ENCODE results near the gene IFT81.
A peak's percentile ranks its signal among the peaks of the same experiment; 100 is the strongest.

IFT81 gene

DNA sequence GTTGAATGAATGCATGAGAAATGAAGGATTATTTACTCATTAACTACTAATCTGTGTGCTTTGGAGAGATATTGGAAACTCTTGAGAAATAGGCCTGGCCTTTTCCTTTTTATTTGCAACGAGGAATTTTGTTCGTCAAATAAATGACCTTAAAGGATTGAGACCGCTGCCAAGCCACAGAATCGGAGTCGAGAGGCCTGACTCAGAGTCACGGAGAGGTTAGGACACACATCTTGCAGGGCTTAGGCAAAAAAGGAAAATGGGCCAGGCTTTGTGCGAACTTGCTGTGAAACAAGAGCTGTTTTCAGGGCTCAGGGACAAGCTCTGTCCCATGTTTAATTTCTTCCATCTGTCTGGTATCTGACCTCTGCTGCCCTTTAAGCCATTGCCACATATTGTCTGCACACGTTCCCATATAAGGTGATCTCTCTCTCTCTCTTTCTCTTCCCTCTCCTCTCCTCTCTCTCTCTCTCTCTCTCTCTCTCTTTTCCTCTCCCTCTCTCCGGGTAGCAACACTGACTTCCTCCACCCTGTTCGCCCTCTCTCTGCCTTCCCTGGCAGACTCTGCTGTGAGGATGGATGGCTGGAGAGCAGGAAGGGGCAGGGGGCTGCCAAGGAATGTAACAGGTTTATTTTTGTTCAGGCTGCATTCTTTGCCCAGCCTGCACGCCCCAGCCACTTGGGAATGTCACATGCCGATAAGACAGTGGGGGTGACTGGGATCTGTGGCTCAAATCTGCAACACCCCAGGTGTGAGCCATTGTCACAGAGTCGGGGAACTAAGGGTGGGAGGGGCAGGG lies 14.9 kb upstream of the IFT81 start:
- no peak for DNase-seq

DNA sequence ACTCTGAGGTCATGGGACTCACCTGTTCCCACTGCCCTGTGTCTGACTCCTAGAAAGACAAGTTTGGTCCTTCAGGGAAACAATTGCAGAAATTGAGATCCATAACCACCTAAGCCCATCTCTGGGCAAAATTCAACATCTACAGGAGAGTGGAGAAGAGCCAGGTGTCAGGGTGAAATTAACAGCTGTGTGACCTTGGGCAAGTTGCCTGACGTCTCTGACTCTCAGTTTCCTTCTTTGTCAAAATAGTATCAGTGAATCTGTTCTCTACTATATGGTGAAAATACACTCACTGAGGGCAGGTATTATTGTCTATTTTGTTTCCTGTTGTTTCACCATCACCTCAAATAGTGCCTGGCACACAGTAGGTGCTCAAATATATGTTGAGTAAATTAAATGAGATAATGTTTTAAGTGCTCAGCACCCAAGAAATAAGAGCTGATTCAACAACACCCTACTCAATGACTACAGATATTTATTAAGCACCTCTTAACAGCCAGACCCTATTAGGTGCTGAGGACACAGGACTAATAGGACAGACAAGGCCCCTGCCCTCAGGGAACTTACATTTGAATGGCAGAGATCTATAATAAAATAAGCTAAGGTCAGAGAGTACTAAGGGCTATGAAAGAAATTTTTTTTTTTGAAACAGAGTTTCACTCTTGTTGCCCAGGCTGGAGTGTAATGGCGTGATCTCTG lies 14.2 kb upstream of the IFT81 start:
- DNase-seq, result no peak

DNA sequence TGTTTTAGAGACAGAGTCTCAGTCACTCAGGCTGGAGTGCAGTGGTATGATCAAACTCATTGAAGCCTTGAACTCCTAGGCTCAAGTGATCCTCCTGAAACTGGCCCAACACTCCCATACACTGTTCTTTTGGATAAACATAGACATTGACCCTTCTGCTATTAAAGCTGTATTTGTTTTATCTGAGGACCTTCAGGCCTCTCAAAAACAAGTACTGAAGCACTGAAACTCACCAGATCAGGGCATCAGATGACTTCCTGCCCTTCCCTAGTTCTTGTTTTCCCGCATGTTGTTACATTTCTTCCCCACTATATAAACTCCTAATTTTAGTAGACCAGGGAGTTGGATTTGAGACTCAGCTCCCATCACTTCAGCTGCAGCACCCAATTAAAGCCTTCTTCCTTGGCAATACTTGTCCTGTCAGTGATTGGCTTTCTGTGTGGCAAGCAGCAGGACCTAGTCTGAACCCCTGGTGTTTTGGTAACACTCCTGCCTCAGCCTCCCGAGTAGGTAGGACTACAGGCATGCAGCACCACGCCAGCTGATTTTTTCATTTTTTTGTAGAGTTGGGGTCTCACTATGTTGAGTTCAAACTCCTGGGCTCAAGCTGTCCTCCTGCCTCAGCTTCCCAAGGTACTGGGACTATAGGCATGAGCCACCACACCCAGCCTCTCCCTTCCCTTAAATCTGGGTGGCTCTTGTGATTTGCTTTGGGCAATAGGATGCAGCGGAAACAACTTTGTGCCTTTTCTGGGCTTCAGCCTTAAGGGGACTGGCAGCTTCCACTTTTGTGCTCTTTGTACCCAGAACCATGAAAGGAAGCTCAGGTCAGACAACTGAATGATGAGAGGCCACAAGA lies 12.5 kb upstream of the IFT81 start:
- no peak for DNase-seq

DNA sequence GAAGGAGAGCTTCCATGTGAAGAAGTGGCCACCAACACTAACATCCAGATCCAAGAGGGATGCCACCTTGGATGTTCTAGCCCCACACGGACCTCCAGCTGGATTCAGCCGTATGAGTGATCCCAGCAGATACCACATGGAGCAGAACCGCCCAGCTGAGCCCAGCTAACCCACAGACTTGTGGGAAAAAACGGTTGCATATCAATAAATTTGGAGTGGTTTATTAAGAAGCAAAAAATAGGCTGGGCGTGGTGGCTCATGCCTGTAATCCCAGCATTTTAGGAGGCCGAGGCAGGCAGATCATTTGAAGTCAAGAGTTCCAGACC lies 11.9 kb upstream of the IFT81 start:
- no peak for DNase-seq

DNA sequence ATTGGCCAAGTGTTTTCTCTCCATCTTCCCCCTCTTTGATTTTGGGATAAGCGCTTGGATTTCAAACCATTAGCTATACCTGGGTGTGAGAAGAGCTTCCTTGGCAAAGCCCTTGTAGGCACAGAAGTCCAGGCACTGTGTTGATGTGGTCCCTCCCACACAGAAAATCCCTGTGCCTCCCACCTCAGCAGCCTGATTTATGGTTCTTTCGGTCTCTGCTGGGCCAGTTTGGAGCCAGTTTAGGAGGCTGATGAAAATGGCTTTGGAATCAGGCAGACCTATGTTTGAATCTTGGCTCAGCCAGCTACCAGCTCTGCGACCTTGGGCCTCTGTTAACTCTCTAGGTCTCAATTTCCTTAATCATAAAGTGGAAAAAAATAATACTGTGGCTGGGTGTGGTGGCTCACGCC lies 9.6 kb upstream of the IFT81 start:
- DNase-seq, result no peak

DNA sequence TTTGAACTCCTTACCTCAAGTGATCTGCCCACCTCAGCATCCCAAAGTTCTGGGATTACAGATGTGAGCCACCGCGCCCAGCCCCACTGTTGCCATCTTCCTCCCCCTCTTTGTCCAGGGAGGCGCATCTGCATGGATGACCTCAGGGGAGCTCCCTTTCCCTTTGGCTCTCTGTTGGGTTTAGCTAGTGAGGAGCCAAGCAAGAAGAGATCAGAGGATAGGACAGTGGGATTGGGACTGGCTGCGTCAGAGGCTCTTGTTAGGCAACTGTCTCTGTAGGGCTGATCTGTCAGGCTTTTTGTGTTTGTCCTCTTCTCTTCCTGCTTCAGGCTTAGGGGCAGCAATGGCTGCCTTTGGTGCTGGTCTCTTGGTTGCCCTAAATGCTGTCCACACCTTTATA lies 8.5 kb upstream of the IFT81 start:
- DNase-seq, result peak; percentile 45

DNA sequence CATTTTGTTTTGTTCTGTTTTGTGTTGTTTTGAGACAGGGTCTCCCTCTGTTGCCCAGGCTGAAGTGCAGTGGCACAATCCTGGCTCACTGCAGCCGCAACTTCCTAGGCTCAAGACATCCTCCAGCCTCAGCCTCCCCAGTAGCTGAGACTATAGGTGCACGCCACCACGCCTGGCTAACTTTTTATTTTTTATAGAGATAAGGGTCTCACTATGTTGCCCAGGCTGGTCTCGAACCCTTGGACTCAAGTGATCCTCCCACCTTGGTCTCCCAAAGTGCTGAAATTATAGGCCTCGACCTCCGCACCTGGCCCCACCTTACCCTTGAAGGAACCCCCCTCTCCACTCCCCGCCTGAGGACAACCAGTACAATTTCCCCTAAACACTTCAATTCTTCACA lies 7.5 kb upstream of the IFT81 start:
- peak; percentile 13 for DNase-seq

DNA sequence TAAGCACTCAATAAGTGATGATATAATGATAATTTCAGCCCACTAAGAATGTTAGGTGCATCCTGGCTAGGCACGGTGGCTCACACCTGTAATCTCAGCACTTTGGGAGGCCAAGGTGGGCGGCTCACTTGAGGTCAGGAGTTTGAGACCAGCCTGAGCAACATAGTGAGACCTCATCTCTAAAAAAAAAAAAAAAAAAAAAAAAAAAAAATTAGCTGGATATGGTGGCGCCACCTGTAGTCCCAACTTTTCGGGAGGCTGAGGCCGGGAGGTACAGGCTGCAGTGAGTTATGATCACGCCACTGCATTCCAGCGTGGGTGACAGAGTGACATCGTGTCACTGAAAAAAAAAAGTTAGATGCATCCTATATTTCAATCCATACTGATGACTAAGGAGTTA lies 6.9 kb upstream of the IFT81 start:
- peak; percentile 19 for DNase-seq

DNA sequence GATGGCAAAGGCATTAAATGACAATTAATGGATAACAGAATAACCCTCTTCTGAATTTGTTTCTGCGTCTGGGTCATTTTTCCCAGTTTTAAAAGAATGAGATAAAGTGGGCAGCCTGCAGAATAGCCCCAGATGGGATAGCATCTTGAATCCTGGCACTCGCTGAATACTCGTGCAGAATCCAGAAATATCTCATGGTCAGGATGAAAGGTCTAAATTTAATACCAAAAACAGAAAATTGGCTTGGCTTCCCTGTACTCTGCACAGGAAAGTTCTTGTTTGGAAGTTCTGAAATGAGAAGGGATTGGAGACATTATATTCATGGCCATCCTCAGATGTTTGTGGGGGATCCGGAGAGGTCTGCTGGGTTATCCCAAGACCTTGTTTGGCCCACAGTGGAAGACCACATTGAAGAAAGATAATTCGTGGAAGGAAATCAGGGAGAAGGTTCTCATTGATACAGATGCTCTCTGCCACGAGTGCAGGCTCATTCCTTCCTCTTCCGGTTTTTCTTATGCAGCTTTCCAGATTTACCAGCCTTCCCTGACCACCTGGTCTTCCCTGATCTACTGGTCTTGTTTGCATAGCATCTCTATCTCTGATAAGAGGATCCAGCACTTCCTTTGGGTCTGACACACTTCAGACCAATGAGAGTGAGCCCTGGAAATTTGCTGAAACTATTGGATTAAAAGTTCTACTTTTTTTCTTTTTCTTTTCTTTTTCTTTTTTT lies 6.0 kb upstream of the IFT81 start:
- DNase-seq, result peak; percentile 17

DNA sequence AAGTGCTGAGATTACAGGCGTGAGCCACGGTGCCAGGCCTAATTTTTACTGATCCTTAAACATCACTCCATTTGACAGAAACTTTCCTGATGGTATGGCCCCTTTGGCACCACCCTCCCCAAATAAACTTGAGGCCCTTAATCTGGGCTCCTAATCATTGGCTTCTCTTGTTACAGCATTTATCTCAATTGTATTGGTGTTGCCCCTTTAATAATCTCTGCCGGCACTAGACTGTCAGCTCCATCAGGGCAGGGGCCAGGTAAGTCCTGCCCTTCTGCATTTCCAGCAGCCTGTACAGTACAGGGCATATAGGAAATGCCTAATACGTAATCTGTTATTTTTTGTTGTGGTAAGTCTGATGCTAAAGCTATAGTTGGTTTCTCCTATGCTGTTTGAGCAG lies 1.2 kb upstream of the IFT81 start:
- peak; percentile 46 for DNase-seq

DNA sequence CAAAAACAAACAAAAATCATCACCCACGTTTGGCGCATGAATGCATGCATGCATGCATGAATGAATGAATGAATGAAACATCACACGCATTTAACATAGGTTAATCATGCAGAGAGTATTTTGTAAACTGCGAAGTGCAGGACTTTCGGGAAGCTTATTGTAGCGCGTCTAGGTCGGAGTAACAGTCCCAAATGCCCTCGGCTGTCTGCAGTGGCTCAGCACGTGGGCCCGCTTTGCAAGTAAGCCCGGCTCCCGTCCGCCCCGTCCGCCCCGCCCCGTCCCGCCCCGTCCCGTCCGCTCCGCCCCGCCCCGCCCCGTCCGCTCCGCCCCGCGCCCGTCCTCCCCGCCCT lies 263 bp upstream of the IFT81 start:
- DNase-seq, result no peak

DNA sequence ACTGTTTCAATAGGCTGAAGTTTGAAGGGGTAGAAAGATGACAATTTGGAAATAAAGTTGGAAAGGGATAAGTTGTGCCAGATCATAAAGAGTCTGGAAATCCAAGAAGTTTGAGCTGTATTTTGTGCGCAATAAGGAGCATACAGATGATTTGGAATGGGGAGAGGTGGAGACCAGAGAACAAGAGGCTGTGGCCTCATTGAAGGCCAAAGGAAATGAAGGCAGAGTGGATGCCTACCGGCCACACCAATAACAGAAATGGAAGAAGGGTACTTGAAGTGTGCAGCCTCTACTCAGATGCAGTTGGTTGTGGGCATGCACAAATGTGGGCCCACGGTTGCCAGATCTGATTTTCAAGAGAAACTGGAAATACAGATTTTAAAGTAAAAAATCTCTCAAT lies 2.4 kb downstream of the IFT81 start:
- no peak for DNase-seq

DNA sequence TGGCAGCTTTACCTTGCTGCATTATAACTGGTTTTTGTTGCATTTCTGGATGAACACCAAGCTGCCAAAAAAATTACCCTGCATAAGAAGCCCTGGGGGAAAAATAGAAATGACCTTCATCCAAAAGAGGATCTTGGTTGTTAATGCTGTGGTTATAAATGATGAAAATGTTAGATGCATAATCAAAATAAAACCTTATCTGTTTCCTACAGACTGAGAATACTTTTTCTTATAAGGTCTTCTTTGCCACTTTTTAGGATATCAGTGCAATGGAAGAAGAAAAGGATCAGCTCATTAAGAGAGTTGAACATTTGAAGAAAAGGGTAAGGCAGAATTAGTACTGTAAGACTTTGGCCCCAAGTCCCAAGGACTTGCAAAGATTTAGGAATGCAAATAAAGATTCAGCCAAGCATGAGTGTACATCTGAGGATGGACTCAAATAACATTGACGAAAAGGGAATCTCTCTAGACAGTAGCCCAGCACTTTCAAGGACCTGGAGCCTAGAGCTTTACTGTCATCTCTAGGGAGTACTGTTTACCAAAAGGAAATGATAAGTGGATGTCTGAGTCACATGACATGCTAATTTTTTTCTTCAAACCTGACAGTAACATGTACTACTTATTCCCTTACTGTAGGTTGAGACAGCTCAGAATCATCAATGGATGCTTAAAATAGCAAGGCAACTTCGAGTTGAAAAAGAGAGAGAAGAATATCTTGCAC lies 10.7 kb downstream of the IFT81 start:
- DNase-seq, result no peak

DNA sequence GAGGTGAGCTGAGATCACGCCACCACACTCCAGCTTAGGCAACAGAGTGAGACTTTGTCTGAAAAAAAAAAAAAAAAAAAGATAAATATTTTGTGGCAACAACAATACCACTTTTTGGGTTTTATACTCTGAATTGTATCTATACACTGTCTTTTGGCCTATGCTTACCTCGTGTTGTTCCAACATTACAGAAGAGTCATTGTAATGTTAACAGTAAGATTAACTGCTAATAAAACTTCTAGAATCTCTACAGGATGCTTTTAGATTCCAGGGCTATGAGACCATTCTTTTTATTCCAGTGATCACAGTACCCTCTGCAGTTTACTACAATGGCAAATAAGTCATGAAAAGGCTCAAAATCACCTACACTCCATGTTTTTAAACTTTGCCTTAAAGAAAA lies 11.6 kb downstream of the IFT81 start:
- DNase-seq, result no peak

DNA sequence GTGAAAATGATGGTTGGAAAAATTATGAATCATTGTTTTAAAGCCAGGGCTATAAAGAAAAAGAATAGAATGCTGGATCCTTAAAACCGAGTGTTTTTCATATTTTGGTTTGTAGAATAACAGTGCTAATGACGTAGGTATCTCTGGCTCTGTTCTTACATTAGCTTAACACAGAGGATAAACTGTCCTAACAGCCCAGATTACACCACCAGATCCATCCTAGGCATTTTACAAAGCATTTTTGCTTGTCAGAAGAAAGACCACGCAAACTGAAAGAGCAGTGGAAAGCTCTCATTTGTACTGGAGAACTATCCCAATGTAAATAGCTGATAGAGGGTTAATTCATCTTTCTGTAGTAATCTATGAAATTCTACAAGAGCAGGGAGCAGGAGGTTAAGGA lies 13.6 kb downstream of the IFT81 start:
- DNase-seq, result no peak

DNA sequence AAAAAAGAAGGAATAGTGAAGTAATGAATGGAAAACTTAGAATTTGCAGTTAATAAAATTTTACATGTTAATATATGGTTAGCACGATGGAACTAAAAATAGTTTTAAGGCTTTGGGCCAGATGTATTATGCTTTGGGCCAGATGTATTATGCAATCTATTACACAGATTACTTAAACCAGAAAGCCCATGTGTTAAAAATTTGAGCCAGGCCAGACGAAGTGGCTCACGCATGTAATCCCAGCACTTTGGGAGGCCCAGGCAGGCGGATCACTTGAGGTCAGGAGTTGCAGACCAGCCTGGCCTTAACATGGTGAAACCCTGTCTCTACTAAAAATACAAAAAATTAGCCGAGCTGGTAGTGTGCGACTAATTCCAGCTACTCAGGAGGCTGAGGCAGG lies 17.2 kb downstream of the IFT81 start:
- no peak for DNase-seq

DNA sequence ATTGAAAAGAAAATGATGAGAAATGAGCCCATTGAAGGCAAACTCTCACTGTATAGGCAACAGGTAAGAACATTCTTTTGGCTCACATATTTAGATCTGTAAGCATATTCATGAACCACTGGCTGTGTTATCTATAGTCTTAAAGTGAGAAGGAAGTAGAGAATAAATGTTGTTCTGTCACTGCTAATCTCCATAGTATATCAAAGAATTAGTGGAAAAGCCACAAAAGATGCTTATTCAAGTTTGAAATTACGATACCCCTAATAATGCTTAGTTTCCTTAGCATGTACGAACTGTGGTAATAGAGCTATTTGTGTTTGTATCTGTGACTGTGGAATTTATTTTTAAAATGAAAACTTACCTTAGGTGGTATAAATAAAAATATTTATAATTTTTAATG lies 22.8 kb downstream of the IFT81 start:
- no peak for DNase-seq

DNA sequence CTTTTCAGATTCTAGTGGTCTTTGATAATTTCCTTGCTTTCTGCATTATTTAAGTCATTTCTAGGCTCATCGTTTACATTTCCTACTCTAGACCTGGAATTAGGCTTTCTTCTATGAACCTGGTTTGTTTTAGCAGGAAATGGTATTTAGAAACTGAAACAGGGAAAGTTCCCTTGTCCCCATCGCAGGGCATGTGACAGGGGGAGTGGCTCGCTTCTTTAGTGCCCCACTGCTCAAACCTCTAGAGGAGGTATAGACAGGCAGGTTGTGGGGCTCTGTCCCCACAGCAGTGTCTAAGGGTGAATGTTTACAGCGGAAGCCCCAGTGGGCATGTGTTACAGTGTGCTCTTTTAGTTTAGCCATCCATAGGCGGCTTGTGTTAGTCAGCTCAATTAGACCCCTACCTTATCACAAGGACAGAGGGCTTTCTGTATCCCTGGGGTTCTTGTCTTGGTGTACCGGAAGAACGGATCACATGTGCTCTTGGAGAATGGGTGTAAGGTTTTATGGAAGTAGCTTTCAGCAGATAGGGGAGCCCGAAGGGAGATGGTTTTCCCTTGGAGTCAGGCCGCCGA lies 25.0 kb downstream of the IFT81 start:
- DNase-seq, result no peak

DNA sequence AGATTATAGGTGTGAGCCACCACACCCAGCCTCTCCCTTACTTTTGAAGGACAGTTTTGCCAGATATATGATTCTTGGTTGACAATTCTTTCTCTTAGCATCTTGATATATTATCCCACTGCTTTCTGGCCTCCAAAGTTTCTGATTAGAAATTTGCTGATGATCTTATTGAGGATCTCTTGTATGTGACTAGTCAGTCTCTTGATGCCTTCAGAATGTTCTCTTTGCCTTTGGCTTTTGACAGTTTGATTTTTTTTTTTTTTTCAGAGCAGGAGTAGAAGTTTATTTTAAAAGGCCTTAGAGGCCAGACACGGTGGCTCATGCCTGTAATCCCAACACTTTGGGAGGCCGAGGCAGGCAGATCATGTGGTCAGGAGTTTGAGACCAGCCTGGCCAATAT lies 32.6 kb downstream of the IFT81 start:
- DNase-seq, result no peak

DNA sequence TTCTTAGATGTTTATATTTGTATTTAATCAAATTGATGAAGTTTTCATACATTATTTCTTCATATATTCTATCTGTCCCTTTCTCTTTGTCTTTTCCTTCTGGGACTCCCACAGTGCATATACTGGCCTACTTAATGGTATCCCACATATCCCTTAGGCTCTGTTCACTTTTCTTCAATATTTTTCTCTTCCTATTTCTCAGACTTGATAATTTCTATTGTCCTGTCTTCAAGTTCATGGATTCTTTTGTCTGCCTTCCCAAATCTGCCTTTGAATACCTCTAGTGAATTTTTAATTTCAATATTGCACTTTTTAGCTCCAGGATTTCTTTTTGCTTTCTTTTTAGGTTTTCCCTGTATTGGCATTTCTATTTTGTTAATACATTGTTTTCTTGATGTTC lies 33.4 kb downstream of the IFT81 start:
- no peak for DNase-seq

DNA sequence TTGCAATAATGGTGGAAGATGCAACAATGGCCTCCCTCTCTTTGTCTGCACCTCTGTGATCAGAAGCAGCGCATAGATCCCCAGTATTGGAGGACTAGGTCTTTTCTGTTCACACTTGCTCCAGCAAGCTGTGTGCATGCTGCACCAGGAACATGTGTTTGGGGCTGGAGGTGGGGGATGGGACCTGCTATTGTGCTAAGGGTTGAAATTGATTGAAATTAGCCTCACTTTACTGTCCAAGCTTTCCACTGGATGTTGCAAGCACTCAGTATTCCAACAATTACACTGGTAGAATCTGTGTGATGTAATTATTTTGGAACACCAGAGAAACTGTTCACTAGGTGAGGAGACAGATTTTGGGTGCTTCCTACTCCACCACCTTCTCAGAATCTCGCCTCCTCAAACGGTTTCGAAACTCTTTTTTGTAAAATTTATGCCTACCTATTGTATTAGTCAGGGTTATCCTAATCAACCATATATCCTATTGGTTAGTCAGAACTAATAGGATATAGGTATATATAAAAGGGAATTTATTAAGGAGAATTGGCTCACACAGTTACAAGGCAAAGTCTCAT lies 35.6 kb downstream of the IFT81 start:
- no peak for DNase-seq
